GM18508 (cell line): ENCODE results near the gene HTR2B.
"Not testable (repeated sequence)": the region's sequence is repeated elsewhere in the genome, so short reads cannot be mapped to it uniquely, and the experiment has no call there.

Experiments
- ATAC-seq: cut with Tn5 transposase; IDR thresholded peaks from one replicate; pipeline ENCODE4 v1.9.1; 2021; ENCODE audit warnings: moderate number of reproducible peaks; ENCODE audit not compliant: insufficient read depth, unreplicated experiment

The HTR2B gene

DNA sequence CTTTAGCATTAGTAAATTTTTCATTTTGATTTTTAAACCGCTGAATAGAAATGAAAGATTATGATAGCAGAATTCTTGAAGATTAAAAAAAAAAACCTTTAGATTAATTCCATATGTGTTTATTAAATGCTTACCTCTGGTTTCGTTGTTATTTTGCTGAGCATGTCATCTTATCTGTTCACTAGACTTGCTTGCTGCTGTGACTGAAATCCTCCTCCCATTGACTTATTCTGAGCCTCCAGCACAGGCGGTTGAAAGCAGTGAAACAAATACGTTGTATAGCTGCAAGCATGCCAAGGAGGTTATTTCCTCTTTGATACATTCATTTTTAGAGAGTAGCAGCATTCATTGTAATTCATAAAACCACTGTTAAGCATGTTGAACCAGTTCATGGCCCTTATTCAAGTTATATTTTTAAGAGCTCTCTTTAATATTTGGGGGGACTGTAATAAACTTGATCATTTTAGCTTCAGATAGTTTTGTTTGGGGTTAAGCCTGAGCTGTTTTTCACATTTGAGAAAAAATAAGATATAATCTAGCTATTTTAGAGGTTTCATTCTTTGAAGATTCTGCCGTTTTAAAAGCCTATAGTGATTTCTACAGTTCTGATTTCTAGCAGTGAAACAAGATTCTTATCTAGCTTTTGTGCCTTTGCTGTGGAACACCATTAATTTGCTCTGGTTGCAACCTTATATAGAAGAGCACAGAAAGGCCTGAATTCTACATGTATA, at the start of gene HTR2B:
HTR2B (minus strand) TSS at position 205 of the 731 bp plus-strand sequence. CDS start 1,278 bp downstream, outside the sequence.
- ATAC-seq, result no peak

DNA sequence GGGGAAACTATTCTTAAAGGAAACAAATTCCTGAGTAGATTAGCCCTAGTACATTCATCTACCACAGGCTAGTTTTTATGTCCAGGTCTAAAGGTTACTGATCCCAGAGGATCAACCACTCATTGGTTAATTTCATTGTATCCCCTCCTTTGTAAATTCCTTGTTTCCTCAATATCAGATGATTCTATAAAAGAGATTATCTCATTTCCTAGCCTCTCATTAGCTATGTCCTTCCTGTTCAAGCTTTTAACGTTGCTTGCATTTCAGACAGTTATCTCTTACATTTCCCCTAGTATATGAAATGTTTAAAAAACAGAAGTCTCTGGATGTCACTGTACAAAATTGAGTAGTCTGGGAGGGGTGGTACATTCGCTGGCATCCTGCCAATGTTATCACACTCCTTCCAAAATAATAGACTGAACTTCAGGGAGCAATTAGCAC, 49.4 kb upstream of the HTR2B start:
- ATAC-seq, result no peak

DNA sequence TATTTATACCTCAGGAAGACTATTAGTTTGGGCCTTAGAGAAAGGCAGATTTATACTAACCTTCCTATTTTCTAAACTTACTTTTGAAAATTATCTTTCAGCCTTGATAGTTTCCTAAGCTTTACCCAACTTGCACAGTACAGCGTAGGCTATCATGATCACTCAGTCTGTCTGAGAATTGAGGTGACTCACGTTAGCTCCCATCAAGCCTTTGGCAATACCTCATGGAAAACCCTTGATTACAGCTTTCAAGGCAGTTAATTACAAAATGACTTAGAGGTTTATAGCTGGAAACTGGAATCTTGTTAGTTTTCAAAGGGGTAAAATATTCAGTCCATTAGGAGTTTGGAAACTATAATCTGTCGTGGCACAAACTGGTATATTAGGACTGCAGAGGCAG, 47.2 kb upstream of the HTR2B start:
- ATAC-seq, result no peak

DNA sequence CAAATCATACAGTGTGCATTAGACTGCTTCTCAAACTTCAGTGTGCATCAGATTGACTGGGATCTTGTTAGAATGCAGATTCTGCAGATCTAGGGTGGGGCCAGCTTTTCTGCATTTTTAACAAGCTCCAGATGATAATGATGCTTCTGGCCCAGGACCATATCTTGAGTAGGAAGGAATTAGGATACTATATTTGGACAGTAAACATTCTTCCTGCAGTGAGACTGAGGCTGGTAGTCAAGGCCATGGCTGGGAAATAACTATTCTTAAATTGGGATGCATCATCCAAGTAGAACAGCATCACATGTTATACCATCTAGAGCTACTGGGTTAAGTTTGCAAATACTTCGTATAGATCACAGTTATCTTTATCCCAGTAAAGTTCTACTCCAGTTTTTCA, 45.2 kb upstream of the HTR2B start:
- no peak for ATAC-seq

DNA sequence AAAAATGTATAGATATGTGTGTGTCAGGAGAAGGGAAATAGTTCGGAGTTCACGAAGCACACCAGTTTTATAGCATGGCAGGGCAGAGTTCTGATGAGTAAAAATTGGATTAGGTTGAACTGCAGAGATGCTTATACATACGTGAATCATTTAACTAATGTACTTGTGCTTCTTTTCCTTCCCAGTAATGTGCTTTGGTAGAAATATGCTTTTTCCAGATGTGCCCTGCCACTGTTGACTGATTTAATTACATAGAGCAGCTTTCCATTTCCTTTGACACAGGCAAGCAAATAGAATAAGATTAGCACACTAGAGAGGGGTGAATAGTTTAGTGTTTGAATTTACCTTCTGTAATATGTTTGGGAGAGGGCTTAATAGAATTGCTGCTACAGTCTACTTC, 44.6 kb upstream of the HTR2B start:
- no peak for ATAC-seq

DNA sequence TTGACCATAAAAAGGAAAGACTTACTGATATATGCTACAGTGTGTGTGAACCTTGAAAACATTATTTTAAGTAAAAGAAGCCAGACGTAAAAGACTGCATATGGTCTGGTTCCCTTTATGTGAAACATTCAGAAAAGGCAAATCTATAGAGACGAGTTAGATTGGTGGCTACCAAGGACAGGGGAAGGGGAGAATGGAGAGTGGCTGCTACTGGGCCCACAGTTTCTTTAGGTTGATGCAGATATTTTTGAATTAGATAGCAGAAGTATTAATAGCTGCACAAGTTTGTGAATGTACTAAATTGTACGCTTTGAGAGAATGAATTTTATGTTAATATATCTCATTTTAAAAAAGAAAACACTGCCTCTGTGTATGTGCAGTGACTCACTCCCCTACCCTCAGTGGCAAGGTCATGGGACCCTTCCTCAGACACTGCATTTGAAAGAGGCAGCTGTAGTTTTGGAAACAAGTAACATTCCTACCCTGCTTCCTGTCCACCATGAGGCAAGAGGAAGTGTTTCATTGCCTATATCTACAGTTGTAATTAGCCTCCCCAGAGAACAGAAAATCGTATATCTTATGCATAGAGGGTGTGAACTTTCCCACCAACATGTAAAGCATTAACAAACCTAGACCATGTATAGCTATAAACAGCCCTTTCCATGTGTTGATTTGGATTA, 43.8 kb upstream of the HTR2B start:
- no peak for ATAC-seq

DNA sequence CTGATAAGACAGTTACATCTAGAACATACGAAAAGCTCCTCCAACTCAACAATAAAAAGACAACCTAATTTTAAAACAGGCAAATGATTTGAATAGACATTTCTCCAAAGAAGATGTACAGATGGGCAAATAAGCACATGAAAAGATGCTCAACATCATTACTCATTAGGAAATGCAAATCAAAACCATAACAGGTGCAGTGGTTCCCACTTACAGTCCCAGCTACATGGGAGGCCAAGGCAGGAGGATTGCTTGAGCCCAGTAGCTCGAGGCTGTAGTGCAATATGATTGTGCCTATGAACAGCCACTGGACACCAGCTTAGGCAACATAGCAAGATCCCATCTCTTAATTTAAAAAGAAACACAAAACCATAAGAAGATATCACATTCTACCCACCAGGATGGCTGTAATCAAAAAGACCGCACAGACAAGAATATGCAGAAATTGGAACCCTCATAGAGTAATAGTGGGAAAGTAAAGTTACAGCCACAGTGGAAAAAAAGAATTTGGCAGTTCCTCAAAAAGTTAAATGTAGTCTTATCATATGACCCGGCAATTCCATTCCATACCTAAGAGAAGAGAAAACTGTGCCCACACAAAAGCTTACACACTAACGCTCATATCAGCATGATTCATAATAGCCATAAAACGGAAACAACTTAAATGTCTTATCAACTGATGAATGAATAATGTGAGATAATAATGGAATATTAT, 43.1 kb upstream of the HTR2B start:
- ATAC-seq, result no peak

DNA sequence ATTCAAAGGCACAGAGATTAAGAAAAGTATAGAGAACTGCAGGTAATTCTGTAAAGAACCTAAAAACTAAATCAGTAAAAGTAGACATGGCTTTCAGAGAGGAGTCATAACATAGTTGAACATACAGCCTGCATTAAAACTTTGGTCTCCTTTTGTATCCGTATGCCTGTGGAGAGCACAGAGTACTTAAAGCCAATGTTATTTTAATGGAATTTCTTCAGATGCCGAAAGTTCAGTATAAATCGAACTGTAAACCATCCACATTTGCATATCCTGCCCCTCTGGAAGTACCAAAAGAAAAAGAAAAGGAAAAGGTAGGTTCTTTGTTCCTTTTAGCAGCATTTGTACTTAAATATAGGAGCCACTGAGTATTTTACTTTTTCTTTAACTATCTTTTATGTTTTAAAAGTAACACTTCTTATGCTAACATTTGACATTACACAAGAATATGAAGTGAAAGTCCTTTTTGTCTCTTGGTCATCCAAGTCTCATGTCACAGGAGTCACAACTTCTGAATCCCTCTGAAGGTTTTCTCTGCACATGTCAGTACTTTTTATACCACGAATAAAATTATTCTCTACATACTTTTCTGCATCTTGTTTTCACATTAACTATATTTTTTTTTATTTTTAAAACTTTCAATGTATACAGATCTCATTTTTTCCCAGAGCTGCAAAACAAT, 38.7 kb upstream of the HTR2B start:
- no peak for ATAC-seq

DNA sequence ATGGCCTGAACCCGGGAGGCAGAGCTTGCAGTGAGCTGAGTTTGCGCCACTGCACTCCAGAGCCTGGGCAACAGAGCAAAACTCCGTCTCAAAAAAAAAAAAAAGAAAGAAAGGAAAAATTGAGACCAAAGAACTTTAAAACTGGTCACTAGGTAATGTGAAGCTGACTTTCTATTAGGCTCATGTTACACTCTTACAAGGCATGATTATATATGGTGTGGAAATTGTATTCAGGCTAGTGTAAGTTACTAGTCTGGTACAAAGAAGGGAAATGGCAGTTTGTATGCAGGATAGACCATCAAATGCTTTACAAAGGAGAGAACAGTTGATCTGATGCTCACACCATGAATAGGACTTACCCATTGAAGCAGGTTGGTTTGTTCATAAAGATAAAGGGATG, 38.2 kb upstream of the HTR2B start:
- no peak for ATAC-seq

DNA sequence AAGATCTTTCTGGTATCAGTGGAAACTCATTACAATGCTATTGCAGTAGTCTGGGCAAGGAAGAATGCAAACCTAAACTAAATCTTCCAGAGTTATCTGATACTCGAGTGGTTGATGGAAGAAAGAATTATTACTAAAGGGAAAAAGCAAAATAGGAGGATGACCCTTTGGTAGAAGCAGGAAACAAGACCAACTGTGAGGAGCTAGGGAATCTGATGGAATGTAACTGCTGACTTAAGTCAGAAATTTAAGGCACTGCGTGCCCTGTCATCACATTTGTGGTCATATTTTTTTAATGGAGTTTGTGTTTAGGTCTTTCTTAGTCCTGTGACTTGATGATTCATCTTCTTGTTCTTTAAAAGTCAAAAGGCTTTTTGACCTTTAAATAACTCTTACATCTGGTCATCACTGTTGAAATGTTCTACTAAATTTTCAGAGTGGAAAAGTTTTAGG, 37.1 kb upstream of the HTR2B start:
- ATAC-seq, result no peak

DNA sequence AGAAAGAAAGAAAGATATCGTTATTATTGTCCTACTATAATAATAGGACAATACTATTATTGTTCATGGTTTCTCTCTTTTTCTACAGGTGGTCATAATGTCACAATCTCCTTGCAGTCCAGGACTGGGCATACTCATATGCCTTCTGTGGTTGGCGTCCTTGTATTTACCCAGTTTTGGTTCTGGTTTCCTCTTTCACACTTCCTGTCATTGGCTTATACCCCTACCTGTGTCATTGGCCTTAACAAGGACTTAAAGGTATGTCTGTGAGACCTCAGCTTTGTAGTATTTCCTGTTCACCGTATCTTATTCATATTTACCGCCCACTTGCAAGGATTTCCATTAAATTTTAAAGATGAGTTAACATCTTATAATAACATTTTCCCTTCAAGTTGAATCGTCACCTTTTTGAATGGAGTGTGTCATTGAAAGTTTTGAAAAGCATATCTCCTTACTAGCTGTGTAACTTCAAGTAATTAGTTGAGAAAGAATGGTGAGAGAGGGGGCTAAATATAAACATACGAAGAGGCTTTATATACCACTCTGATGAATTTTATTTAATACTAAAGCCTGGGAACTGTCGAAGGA, 36.5 kb upstream of the HTR2B start:
- ATAC-seq, result no peak

DNA sequence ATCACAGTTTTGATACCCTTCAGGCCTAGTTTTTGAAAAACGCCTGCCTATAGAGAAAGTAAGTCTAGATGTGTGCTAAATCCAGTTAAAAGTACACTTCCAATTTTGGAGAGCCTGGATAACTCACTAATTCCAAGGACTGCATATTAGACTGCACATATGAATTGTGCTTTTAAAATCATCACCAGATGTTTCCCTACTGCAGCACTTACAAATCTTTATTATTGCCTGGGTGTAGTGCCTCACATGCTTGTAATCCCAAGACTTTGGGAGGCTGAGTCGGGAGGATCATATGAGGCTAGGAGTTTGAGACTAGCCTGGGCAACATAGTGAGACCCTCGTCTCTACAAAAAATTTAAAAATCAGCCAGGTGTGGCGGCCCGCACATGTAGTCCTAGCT, 35.9 kb upstream of the HTR2B start:
- no peak for ATAC-seq

DNA sequence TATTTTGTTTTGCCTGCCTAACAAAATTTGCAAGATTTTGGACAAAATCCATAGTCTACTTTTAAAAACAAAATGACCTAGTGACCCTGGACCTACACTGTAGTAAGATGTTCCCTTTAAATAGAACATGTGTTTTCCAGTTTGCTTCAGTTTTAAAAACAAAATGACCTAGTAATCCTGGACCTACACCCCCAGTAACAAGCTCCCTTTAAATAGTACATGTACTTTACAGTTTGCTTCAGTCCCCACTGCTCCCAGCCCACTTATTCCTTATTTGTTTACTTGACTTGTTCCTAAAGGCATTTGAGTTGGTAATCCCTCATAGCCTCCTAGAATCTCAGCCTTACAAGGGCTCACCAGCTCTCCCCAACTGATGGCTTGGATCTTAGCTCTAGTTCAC, 34.5 kb upstream of the HTR2B start:
- ATAC-seq, result no peak

DNA sequence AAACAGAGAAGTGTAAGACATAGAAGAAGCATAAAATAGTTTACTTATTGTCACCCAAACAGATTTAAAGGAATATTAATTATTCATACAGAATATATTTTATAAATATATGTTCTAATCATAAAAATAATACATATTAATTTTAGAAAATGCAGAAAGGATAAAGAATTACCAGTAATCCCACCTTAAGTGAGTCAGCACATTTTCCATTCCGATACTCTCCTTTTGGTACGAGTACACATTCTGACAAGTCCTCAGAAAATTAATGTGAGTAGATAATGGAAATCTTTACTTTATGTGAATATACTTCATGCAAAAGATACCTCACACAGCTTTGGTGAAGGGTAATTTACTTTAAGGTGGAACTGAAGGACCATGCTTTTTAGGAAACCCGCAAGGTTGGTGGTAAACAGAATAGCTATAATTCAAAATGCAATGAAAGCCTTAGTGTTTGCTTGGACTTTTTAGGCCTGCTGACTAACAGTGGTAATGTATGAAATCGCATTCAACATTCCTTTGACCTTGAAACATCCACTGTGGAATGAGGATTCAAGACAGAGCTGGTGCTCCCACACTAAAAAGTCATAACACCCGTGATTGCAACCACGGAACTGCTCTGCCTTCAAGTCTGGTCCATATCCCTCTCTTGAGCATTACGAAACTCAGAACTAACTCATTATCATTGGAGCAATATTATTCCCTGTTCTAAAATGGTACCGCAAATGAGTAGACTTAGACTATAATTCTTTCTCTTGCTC, 28.1 kb upstream of the HTR2B start:
- ATAC-seq, result no peak

DNA sequence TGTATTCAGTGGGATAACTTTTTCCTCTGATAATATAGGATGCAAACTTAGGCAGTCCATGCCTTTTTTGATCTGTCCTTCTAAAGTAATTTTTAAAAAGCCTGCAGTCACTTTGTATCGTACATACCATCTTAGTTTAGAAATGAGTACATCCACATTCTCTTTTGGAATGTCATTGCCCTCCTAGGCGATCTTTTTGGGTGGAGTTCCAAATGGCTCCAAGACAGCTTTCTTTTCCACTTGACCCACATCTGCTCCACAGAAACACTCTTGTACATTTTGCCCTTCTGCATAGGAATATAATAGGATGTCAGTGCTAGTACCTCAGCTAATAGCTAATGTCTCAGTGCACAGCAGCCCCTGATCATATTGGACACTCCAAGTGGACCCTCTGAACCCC, 21.8 kb upstream of the HTR2B start:
- ATAC-seq, result no peak

DNA sequence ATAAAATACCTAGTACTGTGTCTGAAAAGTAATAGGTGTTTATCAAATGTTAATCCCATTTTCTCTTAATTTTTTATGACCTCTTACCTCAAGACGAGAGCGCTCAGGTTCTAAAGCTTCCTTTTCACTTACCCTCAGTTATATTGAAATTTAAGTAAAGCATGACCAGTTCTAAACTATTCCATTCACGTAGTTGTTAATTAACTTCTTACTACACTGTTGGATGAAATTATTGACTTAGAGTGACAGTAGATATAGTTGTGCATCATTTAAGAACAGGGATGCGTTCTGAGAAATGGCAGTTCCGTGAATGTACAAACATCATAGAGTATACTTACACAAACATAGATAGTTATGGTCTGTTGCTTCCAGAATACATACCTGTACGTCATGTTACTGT, 20.1 kb upstream of the HTR2B start:
- no peak for ATAC-seq

DNA sequence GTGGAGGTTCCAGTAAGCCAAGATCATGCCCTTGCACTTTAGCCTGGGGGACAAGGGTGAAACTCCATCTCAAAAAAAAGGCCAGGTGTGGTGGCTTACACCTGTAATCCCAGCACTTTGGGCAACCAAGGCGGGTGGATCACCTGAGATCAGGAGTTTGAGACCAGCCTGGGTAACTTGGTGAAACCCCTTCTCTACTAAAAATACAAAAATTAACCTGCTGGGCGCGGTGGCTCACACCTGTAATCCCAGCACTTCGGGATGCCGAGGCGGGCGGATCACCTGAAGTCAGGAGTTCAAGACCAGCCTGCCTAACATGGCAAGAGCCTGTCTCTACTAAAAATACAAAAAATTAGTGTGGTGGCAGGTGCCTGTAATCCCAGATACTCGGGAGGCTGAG, 16.0 kb upstream of the HTR2B start:
- not testable (repeated sequence) for ATAC-seq

DNA sequence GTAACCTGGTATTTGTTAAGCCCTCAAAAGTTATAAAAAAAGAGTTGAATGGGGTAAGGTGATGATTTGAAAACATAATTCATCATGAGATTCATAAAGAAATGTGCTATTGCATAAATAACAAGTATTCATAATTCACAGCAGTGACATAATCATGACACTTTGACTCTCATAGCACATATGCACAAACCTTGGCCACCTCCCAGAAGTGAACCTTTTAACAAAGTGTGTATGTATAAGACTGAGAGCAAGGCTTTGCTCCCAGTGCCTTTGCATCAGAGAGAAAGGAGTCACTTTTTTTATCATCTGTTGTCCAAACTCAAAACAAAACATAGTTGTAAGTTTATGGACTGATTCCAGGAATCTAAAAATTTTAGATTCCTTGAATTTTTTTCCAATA, 15.0 kb upstream of the HTR2B start:
- no peak for ATAC-seq

DNA sequence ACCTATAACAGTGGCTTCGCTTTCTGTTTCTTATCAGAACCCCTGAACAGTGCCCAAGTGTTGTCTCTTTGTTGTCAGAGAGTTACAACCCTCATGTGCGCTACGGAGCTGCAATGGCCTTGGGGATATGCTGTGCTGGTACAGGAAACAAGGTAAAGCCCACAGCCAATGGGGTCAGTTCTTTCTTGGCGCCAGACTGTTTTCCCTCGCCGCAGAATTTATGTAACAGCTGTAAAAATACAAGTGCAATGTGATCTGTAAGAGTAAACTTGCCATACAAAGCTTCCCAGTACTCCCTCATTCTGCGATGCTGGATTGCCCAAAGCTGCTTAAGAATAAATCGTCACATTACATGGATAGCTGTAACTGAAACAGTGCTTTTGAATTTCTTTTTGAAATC, 13.9 kb upstream of the HTR2B start:
- ATAC-seq, result no peak
